IMR-90 (cell line): ENCODE data around the gene KCNN3.
A peak's percentile ranks its signal among the peaks of the same experiment; 100 is the strongest.

ENCODE experiments used
- BHLHE40 ChIP-seq: fragments of 150-350 bp; IDR thresholded peaks from 2 replicates; pipeline ENCODE4 v1.6.1; 2016; ENCODE audit warnings: mild to moderate bottlenecking, low read depth, low read length
- CEBPB ChIP-seq: IDR thresholded peaks from 2 replicates; pipeline ENCODE4 v1.6.1; 2012; ENCODE audit warnings: low read depth, low read length, improper control_type of control experiment
- CHD1 ChIP-seq: IDR thresholded peaks from 2 replicates; pipeline ENCODE4 v1.6.1; 2012; ENCODE audit warnings: low read depth, low read length, improper control_type of control experiment
- CTCF ChIP-seq: conservative IDR thresholded peaks from 2 replicates; pipeline ENCODE4 v1.5.1; 2012; ENCODE audit warnings: mild to moderate bottlenecking, low read depth, low read length, improper control_type of control experiment
- FOS ChIP-seq: fragments of 150-350 bp; IDR thresholded peaks from 2 replicates; pipeline ENCODE4 v1.6.1; 2016; ENCODE audit warnings: low read depth, low read length
- MAFK ChIP-seq: IDR thresholded peaks from 2 replicates; pipeline ENCODE4 v1.6.1; 2012; ENCODE audit warnings: low read depth, low read length, improper control_type of control experiment
- MAZ ChIP-seq: IDR thresholded peaks from 2 replicates; pipeline ENCODE4 v1.6.1; 2012; ENCODE audit warnings: low read depth, mild to moderate bottlenecking, low read length, improper control_type of control experiment, moderate library complexity, borderline replicate concordance
- MXI1 ChIP-seq: IDR thresholded peaks from 2 replicates; pipeline ENCODE4 v1.6.1; 2012; ENCODE audit warnings: low read depth, mild to moderate bottlenecking, low read length, moderate library complexity, borderline replicate concordance
- NFE2L2 ChIP-seq: fragments of 150-350 bp; IDR thresholded peaks from 2 replicates; pipeline ENCODE4 v1.6.1; 2016; ENCODE audit warnings: low read depth, mild to moderate bottlenecking, low read length
- POLR2A ChIP-seq: IDR thresholded peaks from 2 replicates; pipeline ENCODE4 v1.6.1; 2012; ENCODE audit warnings: mild to moderate bottlenecking, low read depth, low read length
- RAD21 ChIP-seq: IDR thresholded peaks from 2 replicates; pipeline ENCODE4 v1.6.1; 2012; ENCODE audit warnings: low read length, improper control_type of control experiment
- RCOR1 ChIP-seq: IDR thresholded peaks from 2 replicates; pipeline ENCODE4 v1.6.1; 2012; ENCODE audit warnings: mild to moderate bottlenecking, low read length, improper control_type of control experiment; ENCODE audit not compliant: insufficient replicate concordance
- USF2 ChIP-seq: fragments of 150-350 bp; IDR thresholded peaks from 2 replicates; pipeline ENCODE4 v1.6.1; 2017; ENCODE audit warnings: mild to moderate bottlenecking, antibody characterized with exemption, low read length, low read depth

GRCh38 chr1:154870115-154870571 lies at the start of gene KCNN3:
- TF ChIP-seq RAD21 (no peak), POLR2A (no peak), CTCF (no peak), CEBPB (no peak), MXI1 (no peak), RCOR1 (no peak), MAZ (peak; percentile 41; the same call in 1 of the 2 replicates), NFE2L2 (no peak), FOS (no peak), MAFK (no peak), USF2 (no peak), BHLHE40 (no peak), CHD1 (no peak)
